ENCODE data around the gene FCRL1. TPM values are rescaled to one million over a fixed set of nuclear protein-coding genes. Genes with fewer than 3 reads are reported as not detected.

Gene FCRL1
- total and polyA plus RNA-seq, 12 donors = 0.03 to 0.37 TPM; not detected in 10

- no peak for TF ChIP-seq CTCF (IDR thresholded peaks at IDR 0.05)
- Histone ChIP-seq H3K4me3 (no peak overlapping the region), H3K9me3 (no peaks in the 10 kb centered on the region)
Observed at GRCh38 chr1:157775101-157775870, 44.6 kb downstream of the FCRL1 start.

DNA sequence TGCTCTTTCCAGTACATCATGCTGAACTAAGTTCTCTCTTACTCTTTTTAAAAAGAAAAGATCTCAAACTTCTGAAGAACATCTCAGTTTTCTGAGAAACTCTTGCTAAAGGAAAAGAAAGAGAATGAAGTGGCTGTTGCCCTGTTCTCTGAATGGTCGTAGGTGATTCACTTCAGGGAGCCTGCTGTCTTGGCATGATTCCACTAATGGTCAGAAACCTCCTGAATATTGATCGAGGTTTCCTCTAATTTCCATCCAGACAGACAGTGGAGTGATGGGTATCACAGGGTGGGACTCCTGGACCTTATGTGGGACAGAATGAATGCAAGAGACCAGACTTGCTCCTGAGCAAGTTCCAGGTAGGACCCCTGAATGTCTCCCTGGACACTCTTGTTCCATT lies 45.5 kb downstream of the FCRL1 start:
- H3K4me1 ChIP-seq = peaks cover 0 to 6% (median 0%) of the 10 kb centered on the region in 9 donors
- WGBS, 2 donors = 64 to 69% methylated on average over 2 of the region's 2 CpGs
- no peak for ATAC-seq
- TF ChIP-seq CTCF (IDR thresholded peaks at IDR 0.05) = no peak
- H3K27ac ChIP-seq = no peak overlapping the region
- no peak overlapping the region for H3K4me3 ChIP-seq
- peaks cover 0 to 14% (median 0%) of the 10 kb centered on the region in 7 donors for H3K27me3 ChIP-seq
- intact Hi-C loops (cut with DNase I) = no loop called here
- H3K36me3 ChIP-seq = no peaks in the 10 kb centered on the region
- no peak for DNase-seq
- H3K9me3 ChIP-seq = no peaks in the 10 kb centered on the region

More at GRCh38 chr1:157775101-157775870, 44.6 kb downstream of the FCRL1 start:
- ATAC-seq (no peak), DNase-seq (no peak)
- intact Hi-C loops (cut with DNase I) = no loop called here
- no peaks in the 10 kb centered on the region for H3K36me3 ChIP-seq
- H3K27me3 ChIP-seq = peaks cover 0 to 7% (median 0%) of the 10 kb centered on the region in 7 donors
- H3K27ac ChIP-seq = no peak overlapping the region
- H3K4me1 ChIP-seq = peaks cover 0 to 6% (median 0%) of the 10 kb centered on the region in 9 donors
- 71 to 76% methylated on average over 4 of the region's 4 CpGs for WGBS, 2 donors

DNA sequence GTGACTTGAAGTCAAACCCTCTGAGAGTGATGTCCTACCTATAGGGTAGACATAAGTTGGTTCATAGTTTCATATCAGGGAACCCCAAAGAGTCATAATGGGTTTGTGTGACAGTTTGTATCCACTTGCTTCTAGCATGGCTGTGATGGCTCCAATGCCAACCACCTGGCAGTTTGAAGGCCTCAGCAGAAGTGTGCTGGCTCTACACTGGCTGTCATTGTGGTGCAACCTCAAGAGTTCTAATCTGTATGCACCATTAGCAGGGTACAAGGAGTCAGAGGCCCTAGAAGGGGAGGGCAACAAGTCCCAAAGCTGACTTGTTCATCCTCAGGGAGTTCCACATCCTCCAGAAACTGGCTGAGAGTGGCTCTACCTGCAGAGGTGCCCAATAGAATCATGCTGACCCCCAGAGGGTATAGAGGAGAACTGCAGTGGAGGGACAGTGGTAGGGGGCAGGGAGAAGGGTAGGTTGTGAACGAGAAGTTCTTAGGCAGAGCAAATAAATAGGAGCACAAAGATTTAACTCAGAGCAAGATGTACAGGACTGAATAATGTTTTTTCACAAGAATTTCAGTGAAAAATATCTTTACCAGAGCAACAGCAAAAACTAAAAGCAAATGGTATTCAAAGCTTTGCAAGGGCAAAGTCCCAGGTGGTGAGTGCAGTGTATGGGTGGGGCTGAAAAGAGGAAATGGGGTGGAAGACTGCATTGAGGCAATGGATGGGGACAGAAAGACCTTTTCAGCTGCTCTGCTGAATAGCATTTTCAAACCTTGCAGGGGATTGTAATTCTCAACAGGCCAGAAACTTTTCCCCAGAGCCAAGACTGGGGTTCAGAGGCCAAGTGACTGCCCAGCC lies 46.2 kb downstream of the FCRL1 start:
- TF ChIP-seq CTCF (IDR thresholded peaks at IDR 0.05) = peak in 1 of 9 donors; percentile 22
- peaks cover 0 to 15% (median 0%) of the 10 kb centered on the region in 7 donors for H3K27me3 ChIP-seq
- intact Hi-C loops (cut with DNase I) = no loop called here
- H3K36me3 ChIP-seq = no peaks in the 10 kb centered on the region
- H3K27ac ChIP-seq = no peak overlapping the region
- 9 to 14% methylated on average over 1 of the region's 1 CpG for WGBS, 2 donors
- DNase-seq (no peak), ATAC-seq (no peak)
- peaks cover 0 to 6% (median 0%) of the 10 kb centered on the region in 9 donors for H3K4me1 ChIP-seq
- no peak overlapping the region for H3K4me3 ChIP-seq
- H3K9me3 ChIP-seq = no peaks in the 10 kb centered on the region

- 67 to 74% methylated on average over 8 of the region's 8 CpGs for WGBS, 2 donors
- no peaks in the 10 kb centered on the region for H3K36me3 ChIP-seq
- ATAC-seq (no peak), DNase-seq (no peak)
- H3K9me3 ChIP-seq = no peaks in the 10 kb centered on the region
- H3K4me1 ChIP-seq = peaks cover 0 to 6% (median 0%) of the 10 kb centered on the region in 9 donors
- H3K27ac ChIP-seq = no peak overlapping the region
- H3K4me3 ChIP-seq = no peak overlapping the region
- peaks cover 0 to 22% (median 0%) of the 10 kb centered on the region in 7 donors for H3K27me3 ChIP-seq
- intact Hi-C loops (cut with DNase I) = no loop called here
- TF ChIP-seq CTCF (IDR thresholded peaks at IDR 0.05) = no peak
Observed at GRCh38 chr1:157771661-157772425, 48.1 kb downstream of the FCRL1 start.
